HG03139 (cell line): ENCODE results near the gene DNAJC18.
"Not testable (repeated sequence)": the region's sequence is repeated elsewhere in the genome, so short reads cannot be mapped to it uniquely, and the experiment has no call there.

Experiments
- ATAC-seq: cut with Tn5 transposase; IDR thresholded peaks from one replicate; pipeline ENCODE4 v1.9.1; 2021; ENCODE audit not compliant: unreplicated experiment

Gene DNAJC18

GRCh38 chr5:139461698-139462097, 22.4 kb upstream of the DNAJC18 start:
- no peak for ATAC-seq

GRCh38 chr5:139461176-139461575, 21.9 kb upstream of the DNAJC18 start:
- no peak for ATAC-seq

GRCh38 chr5:139460455-139460854, 21.1 kb upstream of the DNAJC18 start:
- no peak for ATAC-seq

- no peak for ATAC-seq
Observed at GRCh38 chr5:139459451-139459934, 20.2 kb upstream of the DNAJC18 start.

- ATAC-seq = peak; percentile 66
Observed at GRCh38 chr5:139458580-139459407, 19.5 kb upstream of the DNAJC18 start.

- ATAC-seq = no peak
Observed at GRCh38 chr5:139457653-139458306, 18.5 kb upstream of the DNAJC18 start.

- no peak for ATAC-seq
Observed at GRCh38 chr5:139457241-139457640, 17.9 kb upstream of the DNAJC18 start.

- ATAC-seq = no peak
Observed at GRCh38 chr5:139456776-139457175, 17.5 kb upstream of the DNAJC18 start.

GRCh38 chr5:139454568-139455290, 15.4 kb upstream of the DNAJC18 start:
- no peak for ATAC-seq

- ATAC-seq = no peak
Observed at GRCh38 chr5:139453683-139454567, 14.6 kb upstream of the DNAJC18 start.

- ATAC-seq = no peak
Observed at GRCh38 chr5:139451878-139452660, 12.7 kb upstream of the DNAJC18 start.

GRCh38 chr5:139451176-139451575, 11.9 kb upstream of the DNAJC18 start:
- ATAC-seq = no peak

- ATAC-seq = no peak
Observed at GRCh38 chr5:139446956-139447779, 7.8 kb upstream of the DNAJC18 start.

GRCh38 chr5:139445325-139446170, 6.2 kb upstream of the DNAJC18 start:
- no peak for ATAC-seq

GRCh38 chr5:139443831-139444453, 4.6 kb upstream of the DNAJC18 start:
- no peak for ATAC-seq

GRCh38 chr5:139440416-139440815, 1.1 kb upstream of the DNAJC18 start:
- ATAC-seq = not testable (repeated sequence)

- ATAC-seq = no peak
Observed at GRCh38 chr5:139438707-139439012, 665 bp downstream of the DNAJC18 start.

- no peak for ATAC-seq
Observed at GRCh38 chr5:139435676-139436075, 3.6 kb downstream of the DNAJC18 start.
